WERI-Rb-1 (cell line): ENCODE results near the gene GCG.

Source experiments
- DNase-seq: peaks from one replicate; pipeline ENCODE4 v3.0.0-alpha.2; 2020
- H3K27ac ChIP-seq: fragments of 250-450 bp; sonication (Bioruptor Pico); 2 replicates; pipeline ENCODE4 v1.5.1; 2020; ENCODE audit warnings: mild to moderate bottlenecking, moderate library complexity
- H3K27me3 ChIP-seq: fragments of 250-450 bp; sonication (Bioruptor Pico); 2 replicates; pipeline ENCODE4 v1.5.1; 2021; ENCODE audit warnings: mild to moderate bottlenecking, low read depth, moderate library complexity; ENCODE audit not compliant: insufficient read depth, severe bottlenecking
- H3K36me3 ChIP-seq: fragments of 250-450 bp; sonication (Bioruptor Pico); 2 replicates; pipeline ENCODE4 v1.5.1; 2020; ENCODE audit warnings: mild to moderate bottlenecking, moderate library complexity
- H3K4me3 ChIP-seq: 2 replicates; pipeline ENCODE4 v1.5.1; 2011; ENCODE audit warnings: low read depth, mild to moderate bottlenecking, control low read depth, low read length
- H3K9me3 ChIP-seq: fragments of 250-450 bp; sonication (Bioruptor Pico); 2 replicates; pipeline ENCODE4 v1.5.1; 2021; ENCODE audit warnings: mild to moderate bottlenecking, moderate library complexity; ENCODE audit not compliant: severe bottlenecking
- TF ChIP-seq, protein P1 (sequence below): IDR thresholded peaks from 2 replicates; pipeline ENCODE4 v1.5.1; 2011; ENCODE audit warnings: low read depth, mild to moderate bottlenecking, control low read depth, inconsistent platforms, low read length

The GCG gene

DNA sequence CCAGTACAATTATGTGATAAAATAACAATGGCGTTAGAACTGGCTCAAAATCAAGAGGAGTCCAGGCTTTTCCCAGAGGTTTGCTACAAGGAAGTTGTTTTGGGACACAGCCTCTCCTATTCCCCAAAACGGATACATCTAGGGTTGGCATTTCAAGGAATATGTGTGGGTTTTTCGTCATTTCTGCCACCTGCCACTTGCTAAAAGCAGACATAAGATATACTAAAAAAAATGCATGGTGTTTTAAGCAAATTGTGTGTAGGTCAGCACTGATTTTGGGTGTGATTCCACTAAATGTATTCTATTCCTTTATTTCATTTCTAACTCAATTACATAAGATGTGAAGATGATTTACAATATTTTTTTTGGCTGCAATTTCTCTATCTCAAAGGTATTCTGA lies 36.4 kb upstream of the GCG start:
- H3K4me3 ChIP-seq = no peak overlapping the region
- H3K27me3 ChIP-seq = no peaks in the 10 kb centered on the region
- H3K36me3 ChIP-seq = no peaks in the 10 kb centered on the region
- TF ChIP-seq, protein P1, sequence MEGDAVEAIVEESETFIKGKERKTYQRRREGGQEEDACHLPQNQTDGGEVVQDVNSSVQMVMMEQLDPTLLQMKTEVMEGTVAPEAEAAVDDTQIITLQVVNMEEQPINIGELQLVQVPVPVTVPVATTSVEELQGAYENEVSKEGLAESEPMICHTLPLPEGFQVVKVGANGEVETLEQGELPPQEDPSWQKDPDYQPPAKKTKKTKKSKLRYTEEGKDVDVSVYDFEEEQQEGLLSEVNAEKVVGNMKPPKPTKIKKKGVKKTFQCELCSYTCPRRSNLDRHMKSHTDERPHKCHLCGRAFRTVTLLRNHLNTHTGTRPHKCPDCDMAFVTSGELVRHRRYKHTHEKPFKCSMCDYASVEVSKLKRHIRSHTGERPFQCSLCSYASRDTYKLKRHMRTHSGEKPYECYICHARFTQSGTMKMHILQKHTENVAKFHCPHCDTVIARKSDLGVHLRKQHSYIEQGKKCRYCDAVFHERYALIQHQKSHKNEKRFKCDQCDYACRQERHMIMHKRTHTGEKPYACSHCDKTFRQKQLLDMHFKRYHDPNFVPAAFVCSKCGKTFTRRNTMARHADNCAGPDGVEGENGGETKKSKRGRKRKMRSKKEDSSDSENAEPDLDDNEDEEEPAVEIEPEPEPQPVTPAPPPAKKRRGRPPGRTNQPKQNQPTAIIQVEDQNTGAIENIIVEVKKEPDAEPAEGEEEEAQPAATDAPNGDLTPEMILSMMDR = no peak
- no peak for DNase-seq
- H3K27ac ChIP-seq = no peak overlapping the region
- H3K9me3 ChIP-seq = no peaks in the 10 kb centered on the region

DNA sequence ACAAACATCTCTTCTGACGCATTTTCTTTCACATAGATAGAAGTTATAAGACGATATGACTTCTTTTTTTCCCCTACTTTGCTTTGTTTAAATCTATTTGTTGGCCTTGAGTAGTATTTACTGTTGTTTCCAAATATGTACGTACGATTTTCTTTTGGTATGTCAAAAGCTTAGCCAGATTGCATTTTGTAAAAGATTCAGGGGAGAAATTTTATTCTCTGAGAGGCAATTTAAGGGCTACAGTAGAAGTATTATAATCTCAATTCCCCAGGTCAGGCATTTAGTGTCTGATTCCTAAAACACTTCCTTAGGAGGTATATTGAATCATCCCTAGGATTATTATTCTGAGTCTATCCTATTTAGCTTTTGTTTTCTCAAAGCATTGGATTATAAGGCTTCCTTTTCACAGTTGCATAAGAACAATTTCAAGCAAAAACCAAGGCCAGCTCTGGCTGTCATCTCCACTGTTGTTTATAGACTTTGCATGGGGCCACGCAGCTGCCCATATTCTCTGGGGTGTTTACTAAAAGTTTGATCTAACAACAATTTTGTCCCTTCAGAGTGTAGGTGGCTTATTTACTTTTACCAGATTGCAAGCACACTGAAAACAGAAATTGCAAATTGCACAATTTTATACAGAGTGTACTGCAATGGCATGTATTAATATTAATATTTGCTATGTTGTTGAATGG lies 33.6 kb upstream of the GCG start:
- no peak for DNase-seq
- H3K9me3 ChIP-seq = no peaks in the 10 kb centered on the region
- no peak overlapping the region for H3K27ac ChIP-seq
- no peaks in the 10 kb centered on the region for H3K27me3 ChIP-seq
- TF ChIP-seq, protein P1 = no peak
- no peak overlapping the region for H3K4me3 ChIP-seq
- no peaks in the 10 kb centered on the region for H3K36me3 ChIP-seq

DNA sequence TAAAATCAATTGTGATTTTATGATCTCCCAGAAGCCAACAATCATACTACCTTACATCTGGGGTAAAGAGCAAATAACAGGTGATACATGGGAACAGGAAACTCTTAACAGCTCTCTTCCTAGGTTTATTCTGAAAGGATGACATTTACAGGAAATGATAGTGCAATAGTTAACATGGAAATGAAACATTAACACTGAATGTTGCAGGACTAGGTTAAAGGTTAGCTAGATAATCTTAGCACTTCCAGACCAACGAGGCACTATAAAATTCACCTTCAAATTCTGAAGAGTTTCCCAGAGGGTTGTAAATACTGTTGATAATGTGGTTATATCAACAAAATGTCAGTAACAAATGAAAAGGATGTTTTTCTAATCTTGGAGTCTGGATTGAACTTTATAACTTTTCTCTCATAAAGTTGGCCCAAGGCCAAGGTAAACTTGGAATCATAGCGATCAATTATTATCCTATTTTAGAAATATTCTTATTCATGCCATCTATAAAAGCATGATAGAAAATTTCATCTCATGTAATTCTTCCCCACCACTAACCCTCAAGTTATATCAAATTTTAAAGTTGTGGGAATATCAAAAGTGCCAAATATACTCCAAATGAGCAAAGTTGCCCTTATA lies 32.9 kb upstream of the GCG start:
- H3K27me3 ChIP-seq = no peaks in the 10 kb centered on the region
- H3K9me3 ChIP-seq = no peaks in the 10 kb centered on the region
- TF ChIP-seq, protein P1 = no peak
- H3K4me3 ChIP-seq = no peak overlapping the region
- no peak overlapping the region for H3K27ac ChIP-seq
- H3K36me3 ChIP-seq = no peaks in the 10 kb centered on the region
- no peak for DNase-seq

DNA sequence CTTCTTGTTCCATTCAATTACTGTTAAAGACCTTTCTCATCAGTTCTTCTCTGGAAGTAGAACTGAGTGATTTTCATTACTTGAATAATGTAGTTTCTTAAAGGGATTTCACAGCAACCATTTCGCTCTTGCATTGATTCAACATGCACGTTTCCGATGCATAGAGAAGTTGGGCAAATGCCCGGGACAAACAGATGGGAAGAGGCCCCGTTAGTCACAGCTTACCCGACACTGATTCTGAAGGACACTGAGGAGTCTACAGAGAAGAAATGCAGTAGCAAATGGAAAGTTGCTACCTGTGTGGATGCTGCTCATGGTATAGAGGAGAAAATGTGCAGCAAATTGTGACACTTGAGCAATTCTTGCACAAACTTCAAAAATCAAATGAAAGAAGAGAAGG lies 32.3 kb upstream of the GCG start:
- Histone ChIP-seq H3K27me3 (no peaks in the 10 kb centered on the region), H3K9me3 (no peaks in the 10 kb centered on the region), H3K36me3 (no peaks in the 10 kb centered on the region), H3K4me3 (no peak overlapping the region), H3K27ac (no peak overlapping the region)
- TF ChIP-seq, protein P1 = no peak
- DNase-seq = no peak

DNA sequence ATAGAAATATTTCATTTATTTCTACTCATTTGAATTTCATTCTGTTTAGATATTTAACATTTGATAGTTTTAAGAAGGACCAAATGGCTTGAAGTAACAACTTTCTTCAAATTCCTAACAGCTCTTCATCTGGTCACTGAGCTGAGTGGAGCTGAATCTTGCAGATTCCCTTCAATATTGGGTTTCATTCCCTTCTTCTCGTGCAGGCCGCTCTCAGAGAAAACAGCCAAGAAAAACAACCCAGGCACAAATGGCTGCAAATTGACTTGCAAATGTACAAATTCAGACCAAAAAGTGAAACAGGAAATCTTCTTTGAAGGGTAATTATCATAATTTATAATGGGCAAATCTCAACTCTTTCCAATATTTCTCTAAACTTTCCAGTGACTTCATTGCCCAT lies 30.3 kb upstream of the GCG start:
- no peaks in the 10 kb centered on the region for H3K36me3 ChIP-seq
- H3K9me3 ChIP-seq = no peaks in the 10 kb centered on the region
- no peak overlapping the region for H3K27ac ChIP-seq
- H3K4me3 ChIP-seq = no peak overlapping the region
- DNase-seq = no peak
- TF ChIP-seq, protein P1 = no peak
- no peaks in the 10 kb centered on the region for H3K27me3 ChIP-seq
